GM12864 (cell line): Measurements from ENCODE around the gene IL10RB.
"Not testable (repeated sequence)": the region's sequence is repeated elsewhere in the genome, so short reads cannot be mapped to it uniquely, and the experiment has no call there.

Source experiments
- DNase-seq: peaks from one replicate; pipeline ENCODE4 v3.0.0-alpha.2; 2011; ENCODE audit warnings: low read depth
- H3K4me3 ChIP-seq: 2 replicates; pipeline ENCODE4 v1.5.1; 2011; ENCODE audit warnings: mild to moderate bottlenecking, low read depth, low read length, control low read depth
- TF ChIP-seq, protein P1 (sequence below): IDR thresholded peaks from 2 replicates; pipeline ENCODE4 v1.5.1; 2011; ENCODE audit warnings: low read depth, mild to moderate bottlenecking, moderate library complexity, low read length, control low read depth, inconsistent platforms; ENCODE audit errors: missing control alignments

IL10RB gene

DNA sequence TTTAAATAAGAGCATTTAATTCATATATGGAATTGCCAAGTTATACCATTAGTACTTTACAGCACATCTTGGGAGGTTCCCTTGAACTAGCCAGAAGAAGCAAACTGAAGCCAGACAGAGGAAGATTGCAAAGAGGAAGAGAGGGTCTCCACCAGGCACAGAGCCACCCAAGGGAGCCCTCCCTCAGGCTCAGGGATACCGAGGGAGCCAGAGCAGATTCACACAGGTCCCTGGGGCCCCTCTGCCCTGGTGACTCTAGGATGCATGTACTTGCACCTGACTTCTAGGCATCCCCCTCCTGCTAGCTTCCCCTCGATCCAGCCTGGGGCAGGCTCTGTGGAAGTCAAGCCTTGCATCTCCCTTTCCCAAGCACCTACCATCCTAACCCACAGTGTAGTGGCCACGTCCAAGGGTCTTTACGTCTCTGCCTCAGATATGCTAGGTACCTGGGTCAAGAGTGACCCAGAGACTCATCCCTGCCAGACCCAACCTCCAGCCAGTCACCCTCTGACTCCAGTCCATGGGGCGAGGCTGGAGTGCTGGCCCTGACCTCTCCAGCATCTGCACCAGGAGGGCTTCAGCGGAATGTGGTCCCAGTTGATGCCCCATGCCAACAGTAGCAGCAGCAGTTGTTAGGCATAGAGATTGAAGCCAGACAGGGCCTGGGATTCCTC, 30.0 kb upstream of the IL10RB start:
- no peak for DNase-seq
- no peak overlapping the region for H3K4me3 ChIP-seq
- TF ChIP-seq, protein P1, sequence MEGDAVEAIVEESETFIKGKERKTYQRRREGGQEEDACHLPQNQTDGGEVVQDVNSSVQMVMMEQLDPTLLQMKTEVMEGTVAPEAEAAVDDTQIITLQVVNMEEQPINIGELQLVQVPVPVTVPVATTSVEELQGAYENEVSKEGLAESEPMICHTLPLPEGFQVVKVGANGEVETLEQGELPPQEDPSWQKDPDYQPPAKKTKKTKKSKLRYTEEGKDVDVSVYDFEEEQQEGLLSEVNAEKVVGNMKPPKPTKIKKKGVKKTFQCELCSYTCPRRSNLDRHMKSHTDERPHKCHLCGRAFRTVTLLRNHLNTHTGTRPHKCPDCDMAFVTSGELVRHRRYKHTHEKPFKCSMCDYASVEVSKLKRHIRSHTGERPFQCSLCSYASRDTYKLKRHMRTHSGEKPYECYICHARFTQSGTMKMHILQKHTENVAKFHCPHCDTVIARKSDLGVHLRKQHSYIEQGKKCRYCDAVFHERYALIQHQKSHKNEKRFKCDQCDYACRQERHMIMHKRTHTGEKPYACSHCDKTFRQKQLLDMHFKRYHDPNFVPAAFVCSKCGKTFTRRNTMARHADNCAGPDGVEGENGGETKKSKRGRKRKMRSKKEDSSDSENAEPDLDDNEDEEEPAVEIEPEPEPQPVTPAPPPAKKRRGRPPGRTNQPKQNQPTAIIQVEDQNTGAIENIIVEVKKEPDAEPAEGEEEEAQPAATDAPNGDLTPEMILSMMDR: no peak

DNA sequence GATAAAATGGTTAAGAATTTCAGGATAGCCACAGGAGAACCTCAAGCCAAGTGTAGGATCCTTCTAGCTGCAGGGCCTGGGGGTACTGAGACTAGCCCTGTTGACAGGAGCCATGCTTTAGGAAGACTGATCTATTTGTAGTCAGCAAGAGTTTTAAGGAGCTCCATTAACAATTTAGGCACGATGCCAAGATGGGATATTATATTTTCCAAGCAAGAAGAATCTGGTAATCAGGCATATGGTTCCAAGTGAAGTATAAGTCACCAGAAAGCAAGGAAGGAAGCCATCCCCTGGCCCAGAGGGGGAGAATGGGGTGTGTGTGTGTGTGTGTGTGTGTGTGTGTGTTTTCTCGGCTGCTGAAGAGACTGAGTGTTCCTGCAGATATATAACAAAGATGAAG, 29.4 kb upstream of the IL10RB start:
- TF ChIP-seq, protein P1: no peak
- DNase-seq: no peak
- H3K4me3 ChIP-seq: no peak overlapping the region

DNA sequence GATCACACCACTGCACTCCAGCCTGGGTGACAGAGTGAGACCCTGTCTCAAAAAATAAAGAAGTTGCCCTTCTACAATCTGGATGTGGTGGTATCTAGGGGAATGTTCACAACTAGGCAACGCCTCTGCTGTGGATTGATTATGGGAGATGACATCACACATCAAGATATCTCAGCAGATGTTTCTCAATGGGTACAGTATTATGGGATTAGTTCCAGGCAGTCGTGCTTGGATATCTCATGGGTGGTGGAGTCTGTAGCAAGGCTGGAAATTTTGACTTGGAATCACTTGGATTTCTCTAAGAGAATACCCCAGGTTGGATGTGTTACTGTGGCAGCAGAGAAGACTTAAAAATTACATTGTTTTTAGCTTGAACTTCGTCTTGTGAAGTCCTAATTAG, 28.7 kb upstream of the IL10RB start:
- TF ChIP-seq, protein P1: no peak
- no peak for DNase-seq
- H3K4me3 ChIP-seq: peak overlapping the region; percentile 3; the same call in 1 of the 2 replicates

DNA sequence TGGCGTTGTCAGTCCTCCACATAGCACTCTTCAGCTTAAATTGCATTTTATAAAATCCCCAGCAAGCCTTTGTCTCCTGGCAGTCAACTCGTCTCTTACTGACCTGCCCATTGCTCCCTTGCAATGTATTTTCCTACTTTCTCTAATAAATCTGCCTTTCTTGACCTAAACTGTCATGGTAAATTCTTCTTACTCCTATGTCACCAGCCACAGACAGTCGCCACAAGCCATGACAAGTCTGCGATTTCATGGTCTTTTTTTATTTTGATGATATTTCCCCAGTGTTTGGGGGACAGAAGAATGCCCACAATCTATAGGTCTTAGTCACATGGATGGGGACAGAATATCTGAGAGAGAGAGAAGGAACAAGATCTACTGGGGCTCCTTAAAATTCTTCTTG, 28.0 kb upstream of the IL10RB start:
- H3K4me3 ChIP-seq: peak overlapping the region; percentile 3; the same call in 1 of the 2 replicates
- TF ChIP-seq, protein P1: no peak
- no peak for DNase-seq

DNA sequence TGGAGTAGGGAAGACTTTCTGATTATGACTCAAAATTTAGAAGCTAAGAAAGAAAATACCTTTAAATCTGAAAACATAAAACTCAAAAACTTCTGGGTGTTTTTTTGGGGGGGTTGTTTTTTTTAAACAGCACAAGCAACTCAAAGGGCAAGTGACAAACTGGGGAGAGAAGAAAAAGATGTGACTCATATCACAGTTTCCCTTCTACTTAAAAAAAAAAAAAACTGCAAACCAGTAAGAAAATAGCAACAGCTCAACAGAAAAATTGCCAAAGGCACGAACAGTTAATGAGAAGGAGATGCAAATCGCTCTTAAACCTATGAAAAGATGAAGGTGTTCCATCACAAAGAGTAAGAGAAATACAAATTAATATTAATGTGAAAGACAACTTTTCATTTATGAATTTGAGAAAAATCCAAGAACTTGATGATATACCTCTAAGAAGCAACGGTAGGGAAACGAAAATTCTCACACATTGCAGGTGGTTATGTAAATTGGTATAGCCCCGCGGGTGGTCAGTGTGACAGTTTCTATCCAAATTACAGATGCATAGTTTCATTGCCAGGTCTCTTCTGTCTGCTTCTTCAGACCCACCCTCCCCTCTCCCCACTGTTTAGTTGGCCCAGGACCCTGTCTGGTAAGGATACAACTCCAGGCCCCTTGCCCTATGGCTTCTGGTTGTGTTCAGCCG, 27.5 kb upstream of the IL10RB start:
- H3K4me3 ChIP-seq: peak overlapping the region; percentile 26
- peak; percentile 75 for DNase-seq
- TF ChIP-seq, protein P1: no peak

DNA sequence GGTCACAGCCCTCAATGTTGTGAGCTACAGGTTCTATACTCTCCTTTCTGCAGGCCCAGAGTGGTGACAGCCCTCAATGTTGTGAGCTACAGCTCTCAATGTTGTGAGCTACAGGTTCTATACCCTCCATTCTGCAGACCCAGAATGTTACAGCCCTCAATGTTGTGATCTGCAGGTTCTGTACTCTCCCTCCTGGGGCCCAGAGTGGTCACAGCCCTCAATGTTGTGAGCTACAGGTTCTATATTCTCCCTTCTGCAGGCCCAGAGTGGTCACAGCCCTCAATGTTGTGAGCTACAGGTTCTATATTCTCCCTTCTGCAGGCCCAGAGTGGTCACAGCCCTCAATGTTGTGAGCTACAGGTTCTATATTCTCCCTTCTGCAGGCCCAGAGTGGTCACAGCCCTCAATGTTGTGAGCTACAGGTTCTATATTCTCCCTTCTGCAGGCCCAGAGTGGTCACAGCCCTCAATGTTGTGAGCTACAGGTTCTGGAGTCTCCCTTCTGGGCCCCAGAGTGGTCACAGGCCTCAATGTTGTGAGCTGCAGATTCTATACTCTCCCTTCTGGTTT, 26.5 kb upstream of the IL10RB start:
- H3K4me3 ChIP-seq: peak overlapping the region; percentile 26
- not testable (repeated sequence) for DNase-seq

DNA sequence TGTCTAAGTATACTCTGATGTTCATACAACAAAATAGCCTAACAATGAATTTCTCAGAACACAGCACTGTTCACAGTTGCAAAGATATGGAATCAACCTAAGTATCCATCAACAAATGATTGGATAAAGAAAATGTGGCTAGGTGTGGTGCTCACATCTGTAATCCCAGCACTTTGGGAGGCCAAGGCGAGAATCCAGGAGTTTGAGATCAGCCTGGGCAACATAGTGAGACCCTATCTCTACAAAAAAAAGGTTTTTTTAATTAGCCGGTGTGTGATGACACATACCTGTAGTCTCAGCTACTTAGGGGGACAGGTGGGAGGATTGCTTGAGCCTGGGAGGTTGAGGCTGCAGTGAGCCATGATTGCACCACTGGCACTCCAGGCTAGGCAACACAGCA, 25.8 kb upstream of the IL10RB start:
- no peak overlapping the region for H3K4me3 ChIP-seq
- TF ChIP-seq, protein P1: no peak
- no peak for DNase-seq
